Measurements from ENCODE around the gene GTPBP3.
A peak's percentile ranks its signal among the peaks of the same experiment; 100 is the strongest.
"Not testable (repeated sequence)": the region's sequence is repeated elsewhere in the genome, so short reads cannot be mapped to it uniquely, and the experiment has no call there.

Gene GTPBP3

GRCh38 chr19:17336872-17337674 lies at the start of gene GTPBP3:
Gene GTPBP3 (plus strand): TSS chr19:17337553. CDS start chr19:17337612, 59 bp downstream.
- peak; percentile 90 for DNase-seq (ENCODE audit: low spot score)

- DNase-seq (ENCODE audit: low spot score), result peak; percentile 91
Observed at GRCh38 chr19:17289489-17289888, 47.9 kb upstream of the GTPBP3 start.

GRCh38 chr19:17292301-17293074 lies 44.9 kb upstream of the GTPBP3 start:
- peak; percentile 97 for DNase-seq (ENCODE audit: low spot score)

GRCh38 chr19:17293605-17294004 lies 43.7 kb upstream of the GTPBP3 start:
- DNase-seq (ENCODE audit: low spot score), result no peak

GRCh38 chr19:17294051-17294891 lies 43.1 kb upstream of the GTPBP3 start:
- peak; percentile 91 for DNase-seq (ENCODE audit: low spot score)

- not testable (repeated sequence) for DNase-seq (ENCODE audit: low spot score)
Observed at GRCh38 chr19:17295551-17295950, 41.8 kb upstream of the GTPBP3 start.

GRCh38 chr19:17296273-17296672 lies 41.1 kb upstream of the GTPBP3 start:
- DNase-seq (ENCODE audit: low spot score), result no peak

- no peak for DNase-seq (ENCODE audit: low spot score)
Observed at GRCh38 chr19:17296976-17297375, 40.4 kb upstream of the GTPBP3 start.

GRCh38 chr19:17300992-17301619 lies 36.2 kb upstream of the GTPBP3 start:
- no peak for DNase-seq (ENCODE audit: low spot score)

- DNase-seq (ENCODE audit: low spot score), result no peak
Observed at GRCh38 chr19:17302391-17303166, 34.8 kb upstream of the GTPBP3 start.

GRCh38 chr19:17303167-17303939 lies 34.0 kb upstream of the GTPBP3 start, which contains the start of gene ABHD8:
Gene ABHD8 (minus strand): TSS chr19:17303425. CDS start chr19:17301616, 1,809 bp downstream.
- DNase-seq (ENCODE audit: low spot score), result peak; percentile 89

- DNase-seq (ENCODE audit: low spot score), result no peak
Observed at GRCh38 chr19:17303940-17304267, 33.4 kb upstream of the GTPBP3 start.

GRCh38 chr19:17304386-17305215 lies 32.8 kb upstream of the GTPBP3 start:
- no peak for DNase-seq (ENCODE audit: low spot score)

- no peak for DNase-seq (ENCODE audit: low spot score)
Observed at GRCh38 chr19:17305216-17305516, 32.2 kb upstream of the GTPBP3 start.

GRCh38 chr19:17305517-17306284 lies 31.7 kb upstream of the GTPBP3 start, which contains the start of gene MRPL34:
Gene MRPL34 (plus strand): TSS chr19:17305872. CDS start chr19:17305893, 21 bp downstream.
- DNase-seq (ENCODE audit: low spot score), result peak; percentile 74

- DNase-seq (ENCODE audit: low spot score), result no peak
Observed at GRCh38 chr19:17306285-17306714, 31.1 kb upstream of the GTPBP3 start.

- no peak for DNase-seq (ENCODE audit: low spot score)
Observed at GRCh38 chr19:17307876-17308377, 29.4 kb upstream of the GTPBP3 start.

All from iPS-NIHi11 (cell line).